T-helper 17 cell (primary cell): ENCODE results near the gene GLT1D1. TPM values are rescaled to one million over a fixed set of nuclear protein-coding genes. Genes with fewer than 3 reads are reported as not detected.

Experiments
- ATAC-seq: fragments of 150-1000 bp; cut with Tn5 transposase; 2 replicates; pipeline ENCODE4 v1.10.0; 2021; ENCODE audit warnings: mild to moderate bottlenecking, moderate library complexity
- DNase-seq, 3 donors: peaks; one replicate each; pipeline versions ENCODE4 v3.0.0 to v3.0.0-alpha.2; 2020 to 2021
- H3K9me3 ChIP-seq: one replicate; pipeline ENCODE4 v1.7.0; 2013; ENCODE audit warnings: low read length, mild to moderate bottlenecking; ENCODE audit not compliant: control insufficient read depth, poor library complexity, severe bottlenecking
- H3K27ac Mint-ChIP-seq: one replicate; pipeline ENCODE4 v1.8.0; 2022; ENCODE audit warnings: mild to moderate bottlenecking, moderate library complexity, mixed read lengths
- H3K27me3 Mint-ChIP-seq: one replicate; pipeline ENCODE4 v1.8.0; 2022; ENCODE audit warnings: mixed read lengths
- H3K36me3 Mint-ChIP-seq: one replicate; pipeline ENCODE4 v1.8.0; 2022; ENCODE audit warnings: low read depth, mixed read lengths
- H3K4me1 Mint-ChIP-seq: one replicate; pipeline ENCODE4 v1.8.0; 2022; ENCODE audit warnings: mild to moderate bottlenecking, mixed read lengths
- H3K4me3 Mint-ChIP-seq: one replicate; pipeline ENCODE4 v1.8.0; 2022; ENCODE audit warnings: mild to moderate bottlenecking, moderate library complexity, mixed read lengths
- total RNA-seq, 4 donors: library from RNA in 2 of 4; stranded (reverse) in 2 of 4; gene quantifications; one replicate each; pipeline ENCODE4 v1.2.3 and lab custom pipeline; 2022 to 2026

The GLT1D1 gene
- total RNA-seq, 2 donors from 2014 or later: 0.10 to 1.2 TPM

GRCh38 chr12:128994856-128995255 is 141.6 kb downstream of the GLT1D1 start:
- H3K4me1 Mint-ChIP-seq: no peaks in the 10 kb centered on the region
- ATAC-seq: no peak

GRCh38 chr12:128995619-128996018 is 142.3 kb downstream of the GLT1D1 start:
- Mint-ChIP-seq H3K36me3 (peaks cover 4% of the 10 kb centered on the region), H3K27ac (no peak overlapping the region), H3K4me3 (no peak overlapping the region), H3K4me1 (no peaks in the 10 kb centered on the region), H3K27me3 (no peaks in the 10 kb centered on the region)
- ATAC-seq (no peak), DNase-seq (no peak)
- H3K9me3 ChIP-seq: no peaks in the 10 kb centered on the region

More at GRCh38 chr12:128994856-128995255, 141.6 kb downstream of the GLT1D1 start:
- no peak for DNase-seq
- no peaks in the 10 kb centered on the region for H3K27me3 Mint-ChIP-seq
- no peak overlapping the region for H3K27ac Mint-ChIP-seq
- H3K9me3 ChIP-seq: no peaks in the 10 kb centered on the region
- H3K4me3 Mint-ChIP-seq: no peak overlapping the region
- peaks cover 4% of the 10 kb centered on the region for H3K36me3 Mint-ChIP-seq

GRCh38 chr12:129001826-129002225 is 148.5 kb downstream of the GLT1D1 start:
- ATAC-seq: no peak
- DNase-seq: no peak
- H3K27ac Mint-ChIP-seq: no peak overlapping the region
- peaks cover 3% of the 10 kb centered on the region for H3K36me3 Mint-ChIP-seq
- no peak overlapping the region for H3K4me3 Mint-ChIP-seq
- no peaks in the 10 kb centered on the region for H3K9me3 ChIP-seq
- no peaks in the 10 kb centered on the region for H3K4me1 Mint-ChIP-seq
- H3K27me3 Mint-ChIP-seq: no peaks in the 10 kb centered on the region

- no peak for ATAC-seq
- Mint-ChIP-seq H3K4me1 (no peaks in the 10 kb centered on the region), H3K36me3 (peaks cover 3% of the 10 kb centered on the region), H3K27me3 (no peaks in the 10 kb centered on the region), H3K27ac (no peak overlapping the region), H3K4me3 (no peak overlapping the region)
- no peaks in the 10 kb centered on the region for H3K9me3 ChIP-seq
- no peak for DNase-seq
Measured at GRCh38 chr12:129002427-129002826, 149.1 kb downstream of the GLT1D1 start.

GRCh38 chr12:129005416-129005815 is 152.1 kb downstream of the GLT1D1 start:
- ATAC-seq (no peak), DNase-seq (no peak)
- H3K9me3 ChIP-seq: no peaks in the 10 kb centered on the region
- Mint-ChIP-seq H3K4me1 (no peaks in the 10 kb centered on the region), H3K4me3 (no peak overlapping the region), H3K27me3 (no peaks in the 10 kb centered on the region), H3K27ac (no peak overlapping the region), H3K36me3 (peaks cover 3% of the 10 kb centered on the region)

GRCh38 chr12:129005829-129006228 is 152.6 kb downstream of the GLT1D1 start:
- Mint-ChIP-seq H3K4me1 (no peaks in the 10 kb centered on the region), H3K27ac (no peak overlapping the region), H3K4me3 (no peak overlapping the region), H3K27me3 (no peaks in the 10 kb centered on the region), H3K36me3 (peaks cover 5% of the 10 kb centered on the region)
- no peaks in the 10 kb centered on the region for H3K9me3 ChIP-seq
- DNase-seq (no peak), ATAC-seq (no peak)

- Mint-ChIP-seq H3K27me3 (no peaks in the 10 kb centered on the region), H3K27ac (no peak overlapping the region), H3K4me3 (no peak overlapping the region), H3K4me1 (no peaks in the 10 kb centered on the region), H3K36me3 (peaks cover 3% of the 10 kb centered on the region)
- no peaks in the 10 kb centered on the region for H3K9me3 ChIP-seq
- ATAC-seq (no peak), DNase-seq (no peak)
Measured at GRCh38 chr12:129009833-129010622, 156.8 kb downstream of the GLT1D1 start.

GRCh38 chr12:129016159-129016558 is 162.9 kb downstream of the GLT1D1 start:
- H3K36me3 Mint-ChIP-seq: no peaks in the 10 kb centered on the region
- H3K4me3 Mint-ChIP-seq: no peak overlapping the region
- no peaks in the 10 kb centered on the region for H3K4me1 Mint-ChIP-seq
- DNase-seq (no peak), ATAC-seq (no peak)
- H3K27ac Mint-ChIP-seq: no peak overlapping the region
- no peaks in the 10 kb centered on the region for H3K27me3 Mint-ChIP-seq
- no peaks in the 10 kb centered on the region for H3K9me3 ChIP-seq

GRCh38 chr12:129025055-129025454 is 171.8 kb downstream of the GLT1D1 start:
- DNase-seq (no peak), ATAC-seq (no peak)
- no peaks in the 10 kb centered on the region for H3K9me3 ChIP-seq
- no peaks in the 10 kb centered on the region for H3K36me3 Mint-ChIP-seq
- H3K4me3 Mint-ChIP-seq: no peak overlapping the region
- H3K27ac Mint-ChIP-seq: no peak overlapping the region
- H3K27me3 Mint-ChIP-seq: no peaks in the 10 kb centered on the region
- no peaks in the 10 kb centered on the region for H3K4me1 Mint-ChIP-seq

GRCh38 chr12:129028844-129029243 is 175.6 kb downstream of the GLT1D1 start:
- ATAC-seq: no peak
- no peak overlapping the region for H3K27ac Mint-ChIP-seq

More at GRCh38 chr12:129028844-129029243, 175.6 kb downstream of the GLT1D1 start:
- no peak overlapping the region for H3K4me3 Mint-ChIP-seq
- no peaks in the 10 kb centered on the region for H3K36me3 Mint-ChIP-seq
- no peaks in the 10 kb centered on the region for H3K27me3 Mint-ChIP-seq
- H3K4me1 Mint-ChIP-seq: no peaks in the 10 kb centered on the region
- H3K9me3 ChIP-seq: no peaks in the 10 kb centered on the region
- DNase-seq: no peak

Other genes with a start within 250 kb of the GLT1D1 start
- gene SLC15A4, start 29.5 kb upstream of the GLT1D1 start, total RNA-seq: 10 to 100 TPM; 15.5 to 17.2 TPM